ENCODE measurements around the gene RSPH4A.

GRCh38 chr6:116633685-116634084 lies 17.4 kb downstream of the RSPH4A start:
- no peak for TF ChIP-seq CTCF (conservative IDR thresholded peaks at IDR 0.05; ENCODE audit: low read depth, low read length)
- TF ChIP-seq MXI1 (IDR thresholded peaks at IDR 0.05; ENCODE audit: borderline replicate concordance, low read depth, low read length), result no peak
- TF ChIP-seq POLR2A (IDR thresholded peaks at IDR 0.05; ENCODE audit: low read depth, low read length), result no peak
- no peak for TF ChIP-seq SMC3 (IDR thresholded peaks at IDR 0.05; ENCODE audit: low read depth, low read length)
- TF ChIP-seq RFX5 (IDR thresholded peaks at IDR 0.05; ENCODE audit: low read depth, low read length), result no peak
- no peak for TF ChIP-seq RCOR1 (IDR thresholded peaks at IDR 0.05; ENCODE audit: insufficient replicate concordance, low read length)
- TF ChIP-seq MAFK (IDR thresholded peaks at IDR 0.05; ENCODE audit: low read depth, low read length), result no peak

Measured in IMR-90 (cell line).